H9 (cell line): ENCODE data around the gene ZDHHC13. TPM values are rescaled to one million over a fixed set of nuclear protein-coding genes. Genes with fewer than 3 reads are reported as not detected.

ENCODE experiments used
- DNase-seq: peaks from one replicate; pipeline ENCODE4 v3.0.0-alpha.2; 2017
- H2AFZ ChIP-seq: one replicate; pipeline ENCODE4 v1.6.1; 2013; ENCODE audit warnings: mild to moderate bottlenecking, low read length, control low read depth, moderate library complexity
- H2AK5ac ChIP-seq: 2 replicates; pipeline ENCODE4 v1.6.1; 2013; ENCODE audit warnings: low read length, control low read depth, mixed read lengths; ENCODE audit not compliant: insufficient read length
- H2BK120ac ChIP-seq: one replicate; pipeline ENCODE4 v1.6.1; 2013; ENCODE audit warnings: low read depth, mild to moderate bottlenecking, low read length, control low read depth, inconsistent platforms; ENCODE audit not compliant: poor library complexity, severe bottlenecking
- H2BK12ac ChIP-seq: 2 replicates; pipeline ENCODE4 v1.6.1; 2013; ENCODE audit warnings: low read length, control low read depth, mixed read lengths, low read depth; ENCODE audit not compliant: insufficient read length
- H2BK15ac ChIP-seq: 2 replicates; pipeline ENCODE4 v1.6.1; 2013; ENCODE audit warnings: low read depth, low read length, control low read depth
- H2BK20ac ChIP-seq: one replicate; pipeline ENCODE4 v1.6.1; 2013; ENCODE audit warnings: low read depth, mild to moderate bottlenecking, low read length, control low read depth, inconsistent platforms; ENCODE audit not compliant: poor library complexity, severe bottlenecking
- H2BK5ac ChIP-seq: 2 replicates; pipeline ENCODE4 v1.6.1; 2013; ENCODE audit warnings: low read length, control low read depth, mixed read lengths; ENCODE audit not compliant: insufficient read length
- H3K14ac ChIP-seq: 2 replicates; pipeline ENCODE4 v1.6.1; 2013; ENCODE audit warnings: low read length, control low read depth; ENCODE audit not compliant: insufficient read depth
- H3K18ac ChIP-seq: 2 replicates; pipeline ENCODE4 v1.6.1; 2013; ENCODE audit warnings: low read depth, mild to moderate bottlenecking, mixed read lengths, low read length, control low read depth; ENCODE audit not compliant: insufficient read length
- H3K23ac ChIP-seq: 2 replicates; pipeline ENCODE4 v1.6.1; 2013; ENCODE audit warnings: low read length, control low read depth, mixed read lengths, low read depth; ENCODE audit not compliant: insufficient read length
- H3K23me2 ChIP-seq: 2 replicates; pipeline ENCODE4 v1.6.1; 2013; ENCODE audit warnings: low read depth, mild to moderate bottlenecking, mixed read lengths, low read length, control low read depth; ENCODE audit not compliant: insufficient read length, poor library complexity, severe bottlenecking
- H3K27ac ChIP-seq: 2 replicates; pipeline ENCODE4 v1.5.1; 2013; ENCODE audit warnings: low read length, control low read depth, mixed read lengths, low read depth; ENCODE audit not compliant: insufficient read length
- H3K27me3 ChIP-seq: 2 replicates; pipeline ENCODE4 v1.6.1; 2013; ENCODE audit warnings: low read length, control low read depth, inconsistent platforms; ENCODE audit not compliant: insufficient read depth
- H3K4ac ChIP-seq: 2 replicates; pipeline ENCODE4 v1.6.1; 2013; ENCODE audit warnings: low read depth, mild to moderate bottlenecking, control low read depth, inconsistent platforms, low read length, moderate library complexity
- H3K4me1 ChIP-seq: 2 replicates; pipeline ENCODE4 v1.6.1; 2013; ENCODE audit warnings: low read length, control low read depth, inconsistent platforms; ENCODE audit not compliant: insufficient read depth
- H3K4me2 ChIP-seq: 2 replicates; pipeline ENCODE4 v1.6.1; 2013; ENCODE audit warnings: low read length, control low read depth, mixed read lengths; ENCODE audit not compliant: insufficient read length, insufficient read depth
- H3K56ac ChIP-seq: 2 replicates; pipeline ENCODE4 v1.6.1; 2013; ENCODE audit warnings: low read depth, mild to moderate bottlenecking, mixed read lengths, low read length, control low read depth; ENCODE audit not compliant: insufficient read length
- H3K79me1 ChIP-seq: 2 replicates; pipeline ENCODE4 v1.6.1; 2013; ENCODE audit warnings: low read depth, mild to moderate bottlenecking, moderate library complexity, low read length, control low read depth, inconsistent platforms; ENCODE audit not compliant: insufficient read depth, poor library complexity, severe bottlenecking
- H3K79me2 ChIP-seq: 2 replicates; pipeline ENCODE4 v1.6.1; 2013; ENCODE audit warnings: low read length, control low read depth, inconsistent platforms; ENCODE audit not compliant: insufficient read depth
- H3K9ac ChIP-seq: 2 replicates; pipeline ENCODE4 v1.6.1; 2013; ENCODE audit warnings: low read length, control low read depth, mixed read lengths; ENCODE audit not compliant: insufficient read length; ENCODE audit errors: extremely low read depth
- H3K9me3 ChIP-seq: one replicate; pipeline ENCODE4 v1.6.1; 2013; ENCODE audit warnings: low read depth, low read length, inconsistent platforms; ENCODE audit not compliant: control insufficient read depth
- H3T11ph ChIP-seq: one replicate; pipeline ENCODE4 v1.6.1; 2013; ENCODE audit warnings: mild to moderate bottlenecking, low read length, control low read depth, inconsistent platforms
- H4K20me1 ChIP-seq: one replicate; pipeline ENCODE4 v1.6.1; 2013; ENCODE audit not compliant: control insufficient read depth, insufficient read length, insufficient read depth
- H4K5ac ChIP-seq: 2 replicates; pipeline ENCODE4 v1.6.1; 2013; ENCODE audit warnings: low read depth, mild to moderate bottlenecking, mixed read lengths, low read length, control low read depth; ENCODE audit not compliant: insufficient read length
- H4K8ac ChIP-seq: replicated peaks from 2 replicates; pipeline ENCODE4 v1.6.1; 2013; ENCODE audit warnings: low read length, control low read depth, mixed read lengths, low read depth; ENCODE audit not compliant: insufficient read length
- H4K91ac ChIP-seq: 2 replicates; pipeline ENCODE4 v1.6.1; 2013; ENCODE audit warnings: low read depth, mild to moderate bottlenecking, moderate library complexity, mixed read lengths, low read length, control low read depth; ENCODE audit not compliant: insufficient read length
- H3K27ac Mint-ChIP-seq, 3 experiments: 2 replicates in 2 of 3; 3 replicates in 1 of 3; pipeline ENCODE4 v1.8.0; 2020 to 2021; ENCODE audit warnings: mixed read lengths in 3 of 3, mild to moderate bottlenecking in 1 of 3, moderate library complexity in 1 of 3
- H3K27me3 Mint-ChIP-seq: 2 replicates; pipeline ENCODE4 v1.8.0; 2021; ENCODE audit warnings: low read depth, mild to moderate bottlenecking, moderate library complexity, mixed read lengths
- H3K36me3 Mint-ChIP-seq, 3 experiments: 2 replicates in 2 of 3; 3 replicates in 1 of 3; pipeline ENCODE4 v1.8.0; 2020 to 2021; ENCODE audit warnings: low read depth in 3 of 3, mixed read lengths in 3 of 3; ENCODE audit not compliant: insufficient read depth in 1 of 3
- H3K4me1 Mint-ChIP-seq, 2 experiments: 2 replicates each; pipeline ENCODE4 v1.8.0; 2020; ENCODE audit warnings: mixed read lengths in 2 of 2
- H3K4me3 Mint-ChIP-seq, 2 experiments: 2 replicates in 1 of 2; 3 replicates in 1 of 2; pipeline ENCODE4 v1.8.0; 2020 to 2021; ENCODE audit warnings: mild to moderate bottlenecking in 2 of 2, mixed read lengths in 2 of 2, moderate library complexity in 1 of 2
- H3K9me3 Mint-ChIP-seq, 2 experiments: 2 replicates in 1 of 2; 3 replicates in 1 of 2; pipeline ENCODE4 v1.8.0; 2020; ENCODE audit warnings: mild to moderate bottlenecking in 2 of 2, mixed read lengths in 2 of 2, moderate library complexity in 1 of 2
- CTCF ChIP-seq: fragments of 200-600 bp; sonication (generic); conservative IDR thresholded peaks from 3 replicates; pipeline ENCODE4 v1.8.0; 2021; ENCODE audit warnings: antibody characterized with exemption, mild to moderate bottlenecking
- WGBS: extraction: QIAGEN DNeasy Blood & Tissue Kit; methylation state at CpG from one replicate; pipeline ENCODE4 v1.1.7; 2013; ENCODE audit warnings: missing lambda C conversion rate, low lambda C conversion rate, mixed read lengths; ENCODE audit not compliant: insufficient read length; ENCODE audit errors: extremely low coverage; 5-methylcytosine and 5-hydroxymethylcytosine counted together
- total RNA-seq: library from RNA; stranded (reverse); gene quantifications from 2 replicates; pipeline ENCODE4 v1.2.1, GENCODE V29; 2021

ZDHHC13 gene
- total RNA-seq, 1 experiment from 2014 or later, result 20.9 TPM

DNA sequence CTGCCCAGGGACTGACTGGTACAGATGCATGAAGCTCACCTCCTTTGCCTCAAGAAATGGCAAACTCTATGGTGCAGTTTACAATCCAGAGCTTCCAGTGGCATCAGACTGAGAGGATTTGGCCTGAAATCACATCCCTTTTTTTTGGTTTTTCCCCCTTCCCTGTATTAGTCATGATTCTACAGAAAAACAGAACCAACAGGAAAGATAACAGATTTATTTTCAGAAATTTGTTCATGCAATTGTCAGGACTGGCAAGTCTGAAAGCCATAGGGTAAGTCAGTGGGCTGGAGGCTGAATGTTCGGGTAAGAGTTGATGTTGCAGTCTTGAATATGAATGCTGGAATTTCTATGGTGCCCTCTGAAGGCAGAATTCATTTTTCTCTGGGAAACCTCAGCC, 12.0 kb upstream of the ZDHHC13 start:
- Histone ChIP-seq H2BK5ac (no peak overlapping the region), H4K8ac (no peak overlapping the region), H3K23ac (no peak overlapping the region), H3K23me2 (no peaks in the 10 kb centered on the region), H2BK20ac (no peak overlapping the region), H3K9ac (no peak overlapping the region), H3K4ac (no peak overlapping the region), H3K14ac (no peak overlapping the region), H3K4me2 (no peak overlapping the region), H3K9me3 (no peaks in the 10 kb centered on the region), H3K18ac (no peak overlapping the region), H3K79me2 (no peaks in the 10 kb centered on the region), H4K5ac (no peak overlapping the region), H3K27ac (no peak overlapping the region), H3K79me1 (no peaks in the 10 kb centered on the region), H3K4me1 (no peaks in the 10 kb centered on the region; the same call in 1 of the 2 replicates), H4K91ac (no peak overlapping the region), H2AFZ (no peak overlapping the region), H2BK120ac (no peak overlapping the region), H3K56ac (no peak overlapping the region), H4K20me1 (no peaks in the 10 kb centered on the region), H2AK5ac (no peak overlapping the region), H3K27me3 (no peaks in the 10 kb centered on the region; the same call in 1 of the 2 replicates), H2BK15ac (no peak overlapping the region), H3T11ph (no peak overlapping the region), H2BK12ac (no peak overlapping the region)
- Mint-ChIP-seq H3K27ac (no peak overlapping the region), H3K36me3 (no peaks in the 10 kb centered on the region; a peak in 1 of 7 replicates), H3K4me3 (no peak overlapping the region), H3K27me3 (peaks cover 12% of the 10 kb centered on the region), H3K4me1 (peaks cover 9 to 12% of the 10 kb centered on the region in 2 experiments; a peak in 3 of 4 replicates), H3K9me3 (no peaks in the 10 kb centered on the region; a peak in 1 of 5 replicates)
- WGBS, result no CpG with 5 or more reads among the region's 1 CpG
- TF ChIP-seq CTCF, result no peak
- no peak for DNase-seq
